ENCODE measurements around the gene MT1A. TPM values are rescaled to one million over a fixed set of nuclear protein-coding genes. Genes with fewer than 3 reads are reported as not detected.

MT1A gene
- total RNA-seq, 1 donor from 2014 or later: not detected

DNA sequence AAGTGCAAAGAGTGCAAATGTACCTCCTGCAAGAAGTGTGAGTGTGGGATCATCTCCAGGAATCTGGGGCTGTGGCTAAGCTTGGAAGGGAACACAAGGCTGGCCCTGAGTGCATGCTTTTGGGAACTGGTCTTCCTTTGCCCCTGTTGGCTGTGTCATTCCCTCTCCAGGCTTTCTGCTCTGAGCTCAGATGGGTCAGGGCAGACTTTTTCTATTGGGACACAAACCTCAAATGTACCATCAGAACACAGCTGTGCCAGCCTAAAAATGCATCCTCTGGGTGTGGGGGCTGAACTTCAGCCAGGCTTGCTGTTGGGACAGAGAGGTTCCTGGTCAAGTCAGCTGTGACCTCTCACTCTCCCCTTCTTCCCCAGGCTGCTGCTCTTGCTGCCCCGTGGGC, 14.1 kb downstream of the MT1A start:
- no peaks in the 10 kb centered on the region for H3K9me3 Mint-ChIP-seq (ENCODE audit: unreplicated experiment)
- Histone ChIP-seq H3K27ac (ENCODE audit: low read depth, low read length) (no peak overlapping the region), H3K79me2 (ENCODE audit: insufficient read depth, low read length) (no peaks in the 10 kb centered on the region), H3K9ac (ENCODE audit: low read length) (no peak overlapping the region), H3K36me3 (ENCODE audit: insufficient read depth, low read length) (no peaks in the 10 kb centered on the region), H4K20me1 (ENCODE audit: insufficient read depth, low read length) (no peaks in the 10 kb centered on the region), H3K27me3 (ENCODE audit: insufficient read depth, low read length) (peaks cover 58% of the 10 kb centered on the region), H3K4me2 (ENCODE audit: low read length) (no peak overlapping the region), H3K4me3 (ENCODE audit: insufficient read depth, low read depth, low read length) (no peak overlapping the region), H3K9me3 (ENCODE audit: insufficient read depth, low read depth, low read length) (no peaks in the 10 kb centered on the region), H2AFZ (ENCODE audit: low read depth, low read length) (no peak overlapping the region), H3K4me1 (ENCODE audit: insufficient read depth, low read length) (peaks cover 4% of the 10 kb centered on the region)
- no peak for TF ChIP-seq EZH2 (IDR thresholded peaks at IDR 0.05; ENCODE audit: insufficient read depth, low read length)
- TF ChIP-seq CTCF (IDR thresholded peaks at IDR 0.05; ENCODE audit: insufficient read depth, low read depth, low read length): no peak
- peaks cover 83% of the 10 kb centered on the region for H3K27me3 Mint-ChIP-seq (ENCODE audit: low read depth, unreplicated experiment)
- H3K4me1 Mint-ChIP-seq (ENCODE audit: low read depth, unreplicated experiment): peaks cover 1% of the 10 kb centered on the region
- no peak overlapping the region for H3K27ac Mint-ChIP-seq (ENCODE audit: unreplicated experiment)
- no peak overlapping the region for H3K4me3 Mint-ChIP-seq (ENCODE audit: unreplicated experiment)
- H3K36me3 Mint-ChIP-seq (ENCODE audit: low read depth, unreplicated experiment): no peaks in the 10 kb centered on the region
- FAIRE-seq (no peak), DNase-seq (ENCODE audit: low read depth) (no peak)

- Histone ChIP-seq H3K9me3 (ENCODE audit: insufficient read depth, low read depth, low read length) (no peaks in the 10 kb centered on the region), H3K36me3 (ENCODE audit: insufficient read depth, low read length) (no peaks in the 10 kb centered on the region), H2AFZ (ENCODE audit: low read depth, low read length) (no peak overlapping the region), H3K4me2 (ENCODE audit: low read length) (no peak overlapping the region), H3K4me1 (ENCODE audit: insufficient read depth, low read length) (peaks cover 9% of the 10 kb centered on the region), H3K27ac (ENCODE audit: low read depth, low read length) (no peak overlapping the region), H3K79me2 (ENCODE audit: insufficient read depth, low read length) (no peaks in the 10 kb centered on the region), H3K4me3 (ENCODE audit: insufficient read depth, low read depth, low read length) (no peak overlapping the region), H3K9ac (ENCODE audit: low read length) (no peak overlapping the region), H4K20me1 (ENCODE audit: insufficient read depth, low read length) (no peaks in the 10 kb centered on the region), H3K27me3 (ENCODE audit: insufficient read depth, low read length) (peaks cover 55% of the 10 kb centered on the region)
- Mint-ChIP-seq H3K4me3 (ENCODE audit: unreplicated experiment) (no peak overlapping the region), H3K27me3 (ENCODE audit: low read depth, unreplicated experiment) (peaks cover 84% of the 10 kb centered on the region), H3K4me1 (ENCODE audit: low read depth, unreplicated experiment) (peaks cover 1% of the 10 kb centered on the region), H3K27ac (ENCODE audit: unreplicated experiment) (no peak overlapping the region), H3K36me3 (ENCODE audit: low read depth, unreplicated experiment) (no peaks in the 10 kb centered on the region), H3K9me3 (ENCODE audit: unreplicated experiment) (no peaks in the 10 kb centered on the region)
- no peak for DNase-seq (ENCODE audit: low read depth)
- FAIRE-seq: no peak
- TF ChIP-seq EZH2 (IDR thresholded peaks at IDR 0.05; ENCODE audit: insufficient read depth, low read length): no peak
- no peak for TF ChIP-seq CTCF (IDR thresholded peaks at IDR 0.05; ENCODE audit: insufficient read depth, low read depth, low read length)
Measured at GRCh38 chr16:56653218-56653617, 14.8 kb downstream of the MT1A start.

- H3K27ac Mint-ChIP-seq (ENCODE audit: unreplicated experiment): no peak within 1 kb of the TSS
- Histone ChIP-seq H3K9me3 (ENCODE audit: insufficient read depth, low read depth, low read length) (no peaks in the 10 kb centered on the region), H2AFZ (ENCODE audit: low read depth, low read length) (peak within 1 kb of the TSS; percentile 63), H3K27me3 (ENCODE audit: insufficient read depth, low read length) (peaks cover 59% of the 10 kb centered on the region), H3K27ac (ENCODE audit: low read depth, low read length) (no peak within 1 kb of the TSS), H3K36me3 (ENCODE audit: insufficient read depth, low read length) (no peaks in the 10 kb centered on the region), H3K9ac (ENCODE audit: low read length) (peak within 1 kb of the TSS; percentile 16), H3K79me2 (ENCODE audit: insufficient read depth, low read length) (no peaks in the 10 kb centered on the region), H3K4me1 (ENCODE audit: insufficient read depth, low read length) (peaks cover 14% of the 10 kb centered on the region), H3K4me2 (ENCODE audit: low read length) (peak within 1 kb of the TSS; percentile 75), H3K4me3 (ENCODE audit: insufficient read depth, low read depth, low read length) (peak within 1 kb of the TSS; percentile 31), H4K20me1 (ENCODE audit: insufficient read depth, low read length) (no peaks in the 10 kb centered on the region)
- H3K4me3 Mint-ChIP-seq (ENCODE audit: unreplicated experiment): peak within 1 kb of the TSS; percentile 82
- peaks cover 83% of the 10 kb centered on the region for H3K27me3 Mint-ChIP-seq (ENCODE audit: low read depth, unreplicated experiment)
- TF ChIP-seq CTCF (IDR thresholded peaks at IDR 0.05; ENCODE audit: insufficient read depth, low read depth, low read length): no peak
- H3K36me3 Mint-ChIP-seq (ENCODE audit: low read depth, unreplicated experiment): no peaks in the 10 kb centered on the region
- peak; percentile 15 for DNase-seq (ENCODE audit: low read depth)
- no peak for FAIRE-seq
- H3K4me1 Mint-ChIP-seq (ENCODE audit: low read depth, unreplicated experiment): peaks cover 1% of the 10 kb centered on the region
- H3K9me3 Mint-ChIP-seq (ENCODE audit: unreplicated experiment): no peaks in the 10 kb centered on the region
Measured at GRCh38 chr16:56657555-56658326, 19.3 kb downstream of the MT1A start, which contains the start of gene MT1F. TSS of gene MT1F (plus strand) at chr16:56657959. CDS start at chr16:56658059, 100 bp downstream.
